ENCODE measurements around the gene BTD.

Gene BTD

DNA sequence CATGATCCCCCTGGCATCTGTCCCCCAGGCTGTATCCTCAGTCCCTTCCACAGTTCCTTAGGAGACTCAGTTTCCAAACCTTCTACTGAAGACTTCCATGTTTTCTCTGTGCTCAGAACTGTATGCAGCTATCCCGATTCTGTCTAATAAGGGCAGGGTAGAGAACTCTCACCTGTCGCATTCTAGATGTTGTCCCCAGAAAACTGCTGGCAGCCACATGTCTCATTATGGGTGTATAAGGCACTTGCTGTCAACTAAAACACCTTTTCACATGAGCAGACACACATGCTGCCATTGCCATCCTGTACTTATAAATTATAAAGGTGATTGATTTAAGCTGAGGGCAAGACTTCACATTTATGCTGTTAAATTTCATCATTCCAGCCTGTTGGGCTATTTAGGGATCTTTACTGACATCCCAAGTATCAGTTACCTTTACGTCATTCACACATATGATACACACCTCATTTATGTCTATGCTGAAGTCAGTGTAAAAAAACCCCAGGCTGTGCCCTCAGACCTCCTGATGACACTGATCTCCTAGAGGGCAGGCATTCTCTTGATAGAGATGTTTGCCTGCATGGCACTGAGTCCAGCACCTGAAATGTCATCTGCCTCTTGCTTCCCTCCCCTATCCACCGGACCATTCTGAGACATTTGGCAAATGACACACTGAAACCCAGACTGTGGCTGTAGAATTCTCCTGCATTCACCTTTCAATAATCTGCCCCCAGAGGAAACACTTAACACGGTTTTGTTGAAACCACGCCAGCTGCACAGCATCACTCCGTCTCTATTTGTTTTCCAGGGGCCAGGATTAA, 35.8 kb downstream of the BTD start:
- DNase-seq = no peak

DNA sequence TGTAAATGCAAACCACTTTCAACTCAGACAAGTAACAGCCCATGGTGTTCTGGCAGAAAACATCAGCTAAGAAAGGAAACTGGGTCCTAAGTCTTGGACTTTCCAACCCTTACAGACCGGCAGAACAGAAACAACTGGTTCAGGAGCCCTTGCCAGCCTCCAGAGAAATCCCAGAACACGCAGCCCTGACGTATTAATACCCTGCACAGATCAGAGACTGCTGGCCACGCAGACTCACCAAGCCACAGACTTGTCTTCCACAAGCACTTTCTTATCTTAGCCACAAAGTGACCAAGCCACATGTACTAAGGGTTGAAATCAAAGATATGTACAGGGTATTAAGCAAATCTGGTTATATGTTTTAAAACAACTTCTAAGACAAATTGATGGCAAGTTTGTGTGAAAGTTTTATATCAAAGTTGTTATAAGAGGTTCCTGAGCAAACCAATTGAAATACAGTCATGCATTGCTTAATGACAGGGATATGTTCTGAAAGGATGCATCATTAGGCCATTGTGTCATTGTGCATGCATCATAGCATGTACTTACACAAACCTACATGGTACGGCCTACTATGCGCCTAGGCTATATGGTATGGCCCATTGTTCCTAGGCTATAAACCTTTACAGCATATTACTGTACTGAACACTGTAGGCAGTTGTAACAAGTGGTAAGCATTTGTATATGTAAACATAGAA, 36.8 kb downstream of the BTD start:
- no peak for DNase-seq

DNA sequence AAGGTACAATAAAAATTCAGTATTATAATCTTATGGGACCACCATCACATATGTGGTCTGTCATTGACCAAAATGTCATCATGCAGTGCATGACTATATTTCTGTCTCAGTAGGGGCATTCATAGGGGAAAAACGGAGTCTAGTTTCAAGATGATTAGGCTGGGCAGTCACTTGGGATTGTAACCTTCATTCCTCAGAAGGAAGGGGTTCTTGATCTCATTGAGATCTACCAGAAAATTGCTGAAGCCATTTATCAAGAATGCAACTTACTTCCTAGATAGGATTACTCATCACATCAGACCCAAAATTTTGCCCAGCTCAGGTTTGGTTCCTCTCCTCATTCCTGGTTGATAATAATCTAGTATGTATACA, 37.3 kb downstream of the BTD start:
- no peak for DNase-seq

DNA sequence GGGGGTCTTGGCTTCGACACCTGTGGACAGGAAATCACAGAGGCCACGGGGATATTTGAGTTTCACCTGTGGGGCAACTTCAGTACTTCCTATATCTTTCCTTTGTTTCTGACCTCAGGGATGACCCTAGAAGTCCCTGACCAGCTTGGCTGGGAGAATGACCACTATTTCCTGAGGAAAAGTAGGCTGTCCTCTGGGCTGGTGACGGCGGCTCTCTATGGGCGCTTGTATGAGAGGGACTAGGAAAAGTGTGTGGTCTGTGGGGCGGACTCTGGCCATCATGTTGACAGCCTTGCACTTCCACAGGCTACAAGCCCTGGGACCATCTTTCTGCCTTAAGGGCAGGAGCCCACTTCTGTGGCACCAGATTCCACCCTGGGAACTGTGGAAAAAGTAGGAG, 43.7 kb downstream of the BTD start:
- no peak for DNase-seq

DNA sequence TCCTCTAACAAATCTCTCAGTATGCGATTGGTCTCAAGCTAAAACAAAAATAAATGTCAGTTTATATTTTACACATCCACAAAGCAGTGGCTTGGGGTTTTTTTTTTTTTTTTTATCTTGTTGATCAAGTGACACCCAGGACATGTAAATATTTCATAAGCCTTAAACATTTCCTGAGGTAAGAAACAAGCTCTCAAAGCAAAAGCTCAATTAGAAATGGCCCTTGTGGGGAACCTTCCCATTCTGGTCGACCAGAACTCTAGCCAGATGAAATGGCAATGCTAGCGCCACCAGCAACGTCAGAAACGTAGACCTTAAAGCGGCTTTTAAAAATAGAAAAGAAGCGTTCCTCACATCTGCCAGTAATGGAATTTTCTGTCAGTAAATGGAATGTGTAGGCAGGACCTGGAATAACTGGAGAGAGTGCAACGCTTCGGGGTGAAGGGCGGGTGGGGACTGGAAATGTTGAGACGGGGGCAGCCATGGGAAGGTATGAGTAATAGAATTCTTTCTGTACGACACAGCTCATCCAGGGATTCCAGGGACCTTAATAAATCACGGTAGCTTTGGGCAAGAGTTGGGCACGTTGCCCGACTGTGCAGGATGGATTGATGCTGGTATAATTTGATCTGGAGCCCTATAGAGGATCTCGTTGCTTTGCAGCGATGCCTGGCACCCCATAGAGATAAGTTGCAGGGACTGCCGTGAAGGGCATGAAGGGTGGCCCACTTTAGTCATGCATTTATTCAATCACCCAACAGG, 44.4 kb downstream of the BTD start:
- no peak for DNase-seq

DNA sequence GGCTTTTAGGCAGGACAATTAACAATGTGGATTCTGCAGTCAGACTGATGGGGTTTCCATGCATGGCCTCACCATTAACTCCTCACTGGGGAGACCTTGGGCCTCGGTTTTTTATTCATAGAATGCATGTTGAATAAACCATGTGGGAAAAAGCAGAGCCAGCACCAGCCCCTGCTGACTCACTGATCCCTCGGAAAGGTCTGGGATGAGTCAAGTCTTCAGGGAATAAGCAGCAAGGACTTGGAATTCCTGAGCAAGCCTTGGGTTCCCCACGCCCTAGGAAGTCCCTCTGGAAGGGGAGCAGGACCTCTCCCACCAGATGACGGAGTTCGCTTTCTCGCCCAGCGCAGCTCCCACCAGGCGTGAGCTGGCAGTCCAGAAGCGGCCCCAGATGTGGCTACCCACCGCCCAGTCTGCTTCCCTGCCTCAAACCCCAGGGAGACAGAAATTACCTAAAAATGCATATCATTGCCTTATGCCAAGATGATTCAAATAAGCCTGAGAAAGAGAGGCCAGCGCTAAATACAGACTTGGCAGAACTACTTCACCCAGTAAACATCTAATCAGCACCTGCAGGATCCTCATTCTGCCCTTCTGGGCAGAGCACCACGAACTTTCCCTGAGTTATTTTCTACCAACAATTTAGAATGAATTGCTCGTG, 45.4 kb downstream of the BTD start:
- DNase-seq = no peak

DNA sequence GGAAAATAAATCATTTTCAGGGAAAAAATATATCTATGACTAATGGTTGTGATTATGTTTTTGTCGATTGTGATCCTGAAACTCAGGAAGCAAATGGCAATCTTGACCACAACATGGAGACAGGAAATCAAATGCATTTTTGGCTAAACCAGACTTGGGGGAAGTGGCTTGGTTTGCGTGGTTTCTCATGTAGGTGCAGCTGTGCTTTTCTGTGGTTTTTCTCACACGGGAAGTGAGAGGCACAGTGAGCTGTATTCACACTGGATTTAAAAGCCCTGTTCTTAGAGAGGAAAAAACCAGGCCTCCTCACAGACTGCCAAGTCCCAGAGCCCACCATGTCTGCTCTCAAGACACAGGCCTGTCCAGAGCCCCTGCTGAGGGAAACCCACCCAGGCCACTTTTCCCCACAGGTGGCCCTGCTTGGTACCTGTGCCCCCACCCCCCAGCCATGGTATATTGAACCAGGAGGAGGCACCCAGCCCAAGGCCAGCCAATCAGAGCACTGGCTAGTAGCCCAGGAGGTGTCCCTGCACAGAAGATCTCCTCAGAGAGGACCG, 46.1 kb downstream of the BTD start:
- no peak for DNase-seq

DNA sequence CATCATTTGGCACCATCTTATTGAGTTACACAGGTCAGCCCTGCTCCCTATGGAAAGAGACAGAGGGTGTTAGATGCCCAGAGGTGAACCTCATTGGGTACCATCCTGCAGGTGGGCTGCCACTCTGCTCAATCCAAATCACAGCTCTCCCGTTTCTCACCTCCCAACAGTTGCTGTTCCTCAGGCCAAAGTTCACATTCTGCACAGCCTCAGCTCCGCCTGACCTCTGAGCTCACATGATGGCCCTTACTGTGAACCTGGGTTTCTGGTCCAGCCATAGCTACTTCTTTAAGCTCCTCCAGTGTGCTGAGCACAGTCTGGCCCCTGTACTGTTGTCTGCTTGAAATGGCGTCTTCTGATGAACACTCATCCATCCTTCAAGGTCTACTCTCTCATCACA, 47.8 kb downstream of the BTD start:
- DNase-seq = no peak

DNA sequence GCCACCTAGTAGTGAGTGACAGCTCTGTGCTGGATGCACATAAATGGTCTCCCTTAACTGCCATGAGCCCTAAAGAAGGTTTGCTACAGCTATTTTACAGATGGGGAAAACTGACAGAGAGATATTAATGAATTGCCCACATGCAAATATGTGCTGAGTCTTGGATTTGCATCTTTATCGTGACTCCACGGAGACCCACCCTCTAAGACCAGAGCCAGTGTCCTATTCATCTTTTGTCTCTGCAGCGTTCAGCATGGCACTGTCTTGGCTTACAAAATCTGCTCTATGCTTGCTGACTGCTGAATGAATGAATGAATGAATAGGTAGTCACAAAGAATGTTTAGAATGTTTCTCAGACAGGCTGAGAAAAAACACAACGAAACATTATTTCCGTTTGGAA, 48.3 kb downstream of the BTD start:
- peak; percentile 75 to 87 for DNase-seq

DNA sequence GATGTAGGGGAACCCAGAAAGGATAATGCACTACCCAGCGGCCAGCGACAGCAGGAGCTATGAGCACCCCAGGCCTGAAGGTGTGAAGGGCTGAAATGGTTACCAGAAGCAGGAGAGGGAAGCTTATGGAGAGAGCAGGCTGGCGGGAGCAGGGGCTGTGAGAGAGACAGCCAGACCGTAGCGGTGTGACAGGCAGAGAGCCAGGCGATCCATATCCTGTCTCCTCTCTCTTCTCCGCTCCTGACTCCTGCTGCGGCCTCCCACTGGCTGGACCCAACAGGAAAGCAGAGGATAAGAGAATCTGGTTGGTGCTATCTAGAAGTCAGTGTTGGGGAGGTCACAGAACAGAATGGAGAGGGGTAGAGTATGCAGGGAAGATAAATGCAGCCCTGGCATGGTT, 49.9 kb downstream of the BTD start:
- no peak for DNase-seq

DNA sequence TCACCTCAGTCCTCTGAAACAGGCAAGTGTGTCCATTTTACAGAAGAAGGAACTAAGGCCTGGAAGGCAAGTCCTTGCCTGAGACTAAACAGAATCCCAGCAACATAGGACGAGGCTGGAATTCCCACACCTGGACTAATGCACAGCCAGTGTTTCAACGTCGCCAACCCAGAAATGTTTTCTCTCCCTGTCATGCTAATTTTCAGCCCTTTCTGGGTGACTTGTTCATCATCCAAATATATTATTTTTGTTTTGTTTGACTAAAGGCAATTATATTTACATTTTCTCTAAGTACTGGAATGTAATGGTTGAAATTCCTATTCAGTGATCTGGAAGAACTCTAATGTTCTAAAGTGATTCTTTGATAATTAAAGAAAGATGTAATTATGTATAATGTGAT, 51.8 kb downstream of the BTD start:
- no peak for DNase-seq

DNA sequence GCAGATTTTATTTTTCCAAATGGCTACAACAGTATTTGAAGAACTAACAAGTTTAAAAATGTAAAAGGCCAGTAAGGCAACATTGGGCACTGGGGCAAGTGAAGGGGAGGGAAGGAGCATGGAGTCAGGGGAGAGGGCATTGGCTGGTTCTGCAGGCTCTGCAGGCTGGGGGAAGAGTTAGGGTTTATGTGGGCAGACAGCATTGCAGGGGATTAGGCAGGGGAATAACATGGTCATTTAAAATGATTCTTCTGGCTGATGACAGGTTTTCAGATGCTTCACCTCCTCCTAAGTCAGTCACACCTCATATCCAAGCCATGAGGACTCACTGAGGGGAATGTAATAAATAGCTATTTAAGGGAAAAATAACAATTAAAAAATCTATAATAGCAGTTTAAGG, 52.6 kb downstream of the BTD start:
- DNase-seq = no peak

DNA sequence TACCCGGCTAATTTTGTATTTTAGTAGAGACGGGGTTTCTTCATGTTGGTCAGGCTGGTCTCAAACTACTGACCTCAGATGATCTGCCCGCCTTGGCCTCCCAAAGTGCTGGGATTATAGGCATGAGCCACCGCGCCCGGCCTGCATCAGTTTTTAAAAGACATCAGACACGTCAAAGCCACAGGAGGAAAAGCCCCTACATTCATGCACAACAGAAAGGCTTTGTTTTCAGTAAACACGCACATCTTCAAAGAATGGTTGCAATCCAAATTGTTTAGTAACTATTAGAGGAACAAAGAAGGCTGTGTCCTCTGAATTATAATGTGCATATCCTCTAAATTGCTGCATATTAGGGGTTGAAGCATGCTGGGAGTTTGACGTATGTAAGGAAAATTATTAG, 53.3 kb downstream of the BTD start:
- DNase-seq = no peak

DNA sequence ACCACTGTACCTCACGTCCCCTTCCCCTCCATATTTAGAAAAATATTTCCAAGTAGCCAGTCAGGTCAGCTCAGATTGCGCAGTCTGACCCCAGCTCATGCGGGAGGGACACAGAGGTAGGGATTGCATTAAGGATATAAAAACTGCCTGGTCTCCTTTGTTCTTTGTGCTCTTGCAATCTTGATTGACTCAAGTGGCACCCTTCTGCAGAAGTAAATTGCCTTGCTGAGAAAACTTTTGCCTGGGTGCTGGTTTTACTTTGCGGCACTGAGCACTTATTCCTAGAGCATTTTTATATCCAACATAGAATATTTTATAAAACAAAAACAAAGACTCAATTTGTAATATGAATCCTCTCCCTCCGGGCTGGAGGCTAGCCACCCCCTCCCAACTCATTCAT, 54.8 kb downstream of the BTD start:
- DNase-seq = no peak

DNA sequence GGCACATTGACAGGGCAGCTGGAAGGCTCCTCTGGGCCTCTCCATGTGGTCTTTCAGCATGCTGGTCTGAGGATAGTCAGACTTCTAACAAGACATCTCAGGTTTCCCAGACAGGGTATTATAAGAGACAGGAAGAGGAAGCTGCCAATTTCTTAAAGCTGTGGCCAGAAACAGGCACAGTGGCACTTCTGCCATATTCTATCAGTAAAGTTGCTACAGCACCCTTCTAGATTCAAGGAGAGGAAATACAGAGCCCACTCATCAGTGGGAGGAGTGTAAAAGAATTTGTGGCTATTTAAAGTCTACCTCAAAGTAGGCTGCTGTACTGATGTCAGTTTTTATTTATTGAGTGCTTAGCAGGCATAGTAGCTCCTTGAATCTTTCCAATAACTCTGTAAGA, 55.5 kb downstream of the BTD start:
- no peak for DNase-seq

DNA sequence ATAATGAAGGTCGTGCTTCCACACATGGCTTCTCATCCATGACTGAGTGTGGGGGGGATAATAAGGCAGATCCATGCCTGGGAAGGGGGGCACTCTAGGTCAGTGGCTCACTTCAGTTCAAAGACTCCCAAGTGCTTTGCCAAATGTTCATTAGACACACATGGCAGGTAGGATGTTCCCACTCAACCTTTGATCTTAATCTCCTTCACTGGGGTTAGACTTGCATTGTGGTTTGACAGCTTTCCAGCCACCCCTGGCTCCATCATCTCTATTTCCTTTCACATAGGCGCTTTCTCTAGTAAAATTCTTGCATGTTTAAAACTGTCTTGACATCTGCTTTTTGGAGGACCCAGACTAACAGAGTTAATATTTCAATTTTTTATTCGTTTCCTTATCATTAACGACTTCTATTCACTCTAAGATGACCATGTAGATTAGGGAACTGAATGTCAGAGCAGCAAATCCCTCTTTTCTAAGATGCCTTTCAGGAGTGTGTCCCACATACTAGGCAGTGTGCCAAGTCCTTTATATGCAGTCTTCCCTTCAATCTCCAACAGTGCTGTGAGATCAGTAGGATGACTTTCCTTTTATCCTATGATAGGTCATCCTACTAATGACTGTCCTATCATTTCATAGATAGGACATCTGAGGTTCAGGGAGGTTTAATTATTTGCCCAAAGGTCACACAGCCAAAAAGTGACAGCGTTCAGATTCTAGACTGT, 57.9 kb downstream of the BTD start:
- no peak for DNase-seq

DNA sequence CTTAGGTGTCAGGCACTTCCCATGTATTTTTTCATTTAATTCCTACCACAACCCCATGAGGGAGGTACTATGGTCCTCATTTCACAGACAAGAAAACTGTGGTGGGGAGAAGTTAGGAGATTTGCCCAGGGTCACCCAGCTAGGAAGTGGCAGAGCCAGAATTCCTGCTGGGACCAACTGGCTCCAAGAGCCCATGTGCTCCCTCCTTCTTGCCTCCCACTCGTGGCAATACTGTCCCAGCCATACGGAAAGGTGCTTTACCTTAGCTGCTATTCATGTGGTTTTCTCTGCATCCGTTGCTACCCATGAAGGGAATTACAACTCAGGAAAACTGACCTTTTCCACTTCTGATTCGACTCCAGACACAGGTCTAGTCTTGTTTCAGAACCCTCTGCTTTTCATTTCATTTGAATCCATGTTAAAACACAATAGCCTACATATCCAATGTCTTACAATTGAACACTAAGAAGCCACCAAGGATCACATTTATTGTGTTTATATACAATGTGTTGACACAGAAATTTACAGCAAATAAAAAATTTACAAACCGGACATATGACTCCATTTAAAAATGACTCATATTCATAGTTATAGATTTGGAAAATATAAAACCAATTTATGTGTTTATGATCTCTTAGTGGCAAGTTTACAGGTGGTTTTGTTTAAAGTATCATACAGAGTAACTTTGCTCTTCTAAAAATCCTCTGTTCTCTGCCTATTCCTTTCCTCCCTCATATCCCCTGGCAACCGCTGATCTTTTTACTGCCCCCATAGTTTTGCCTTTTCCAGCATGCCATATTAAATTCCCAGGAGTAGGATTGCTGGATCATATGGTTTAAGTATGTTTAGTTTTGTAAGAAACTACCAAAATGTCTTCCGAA, 58.8 kb downstream of the BTD start:
- no peak for DNase-seq

DNA sequence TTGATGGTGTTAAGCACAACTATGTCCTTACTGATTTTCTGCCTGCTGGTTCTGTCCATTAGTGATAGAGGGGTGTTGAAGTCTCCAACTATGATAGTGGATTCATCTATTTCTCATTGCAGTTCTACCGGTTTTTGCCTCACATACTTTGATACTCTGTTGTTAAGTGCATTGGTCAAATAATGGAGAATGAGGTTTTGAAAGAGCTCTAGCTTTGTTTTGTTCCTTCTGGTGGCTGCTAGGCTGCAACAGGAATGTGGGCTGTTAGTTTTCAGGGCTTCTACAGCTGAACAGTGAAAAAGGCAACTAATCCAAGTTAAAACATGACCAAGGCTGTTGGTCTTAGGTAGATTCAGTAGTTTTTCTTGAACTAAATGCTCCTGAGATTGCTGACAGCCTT, 62.6 kb downstream of the BTD start:
- DNase-seq = no peak

DNA sequence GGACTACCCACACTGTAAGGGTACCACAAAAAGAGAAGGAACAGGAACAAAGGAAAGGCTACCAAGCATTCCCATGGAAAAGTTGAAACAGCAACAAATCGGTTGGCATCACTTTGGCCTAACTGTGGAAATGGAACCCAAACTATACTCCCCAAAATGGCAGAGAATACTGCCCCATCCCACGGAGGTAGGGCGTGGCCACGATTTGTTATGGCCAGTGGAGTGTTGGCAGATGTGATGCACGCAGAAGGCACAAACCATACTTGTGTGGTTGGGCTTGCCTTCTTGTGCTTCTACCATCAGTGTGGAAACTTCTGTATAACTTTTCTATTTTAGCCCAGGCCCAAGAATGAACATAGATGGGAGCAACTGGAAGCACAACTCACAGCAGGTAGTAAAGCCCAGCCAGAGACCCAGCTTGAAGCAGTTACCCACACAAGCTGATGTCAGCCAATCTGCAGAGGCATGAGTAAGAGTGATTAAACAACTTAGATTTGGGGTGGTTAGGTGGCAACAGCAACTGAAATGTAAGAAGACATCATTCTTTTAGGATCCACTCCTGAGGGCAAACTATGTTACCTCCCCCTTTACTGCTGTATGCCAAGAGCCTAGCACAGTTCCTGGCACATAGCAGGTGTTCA, 64.1 kb downstream of the BTD start:
- DNase-seq = no peak

DNA sequence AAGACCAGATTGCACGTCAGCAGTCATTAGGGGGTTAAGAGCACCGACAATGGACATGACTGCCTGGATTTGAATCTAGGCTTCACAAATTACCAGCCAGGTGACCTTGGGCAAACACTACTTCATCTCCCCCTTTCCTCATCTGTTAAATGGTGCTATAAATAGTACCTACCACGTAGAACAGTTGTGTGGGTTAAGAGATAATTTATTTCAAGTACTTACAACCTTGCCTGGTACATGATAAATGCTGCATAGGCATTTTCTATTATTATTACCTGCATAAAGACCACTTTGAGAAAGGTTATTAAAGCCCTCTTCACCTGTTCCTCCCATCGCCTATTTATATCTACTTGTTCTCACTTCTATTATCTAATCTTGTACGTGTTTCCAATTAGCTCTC, 64.7 kb downstream of the BTD start:
- no peak for DNase-seq

DNA sequence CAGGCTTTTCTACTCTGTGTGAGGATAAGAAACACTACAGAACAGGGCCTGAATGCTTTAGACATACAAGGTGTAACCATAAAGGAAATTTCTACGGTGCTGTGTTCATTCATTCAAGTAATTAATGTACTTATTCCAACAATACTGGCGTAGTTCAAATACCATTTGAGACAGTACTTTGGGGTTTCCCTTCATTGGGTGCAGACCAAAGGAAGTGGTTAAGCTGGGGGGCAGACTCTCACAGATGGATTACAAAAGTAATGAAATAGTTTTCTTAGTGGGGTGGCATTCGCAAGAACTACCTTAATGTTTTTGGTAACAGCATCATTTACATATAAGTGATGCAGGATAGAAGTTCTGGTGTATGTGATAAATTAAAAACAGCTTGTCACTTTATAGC, 65.9 kb downstream of the BTD start:
- DNase-seq = no peak

Measured in NCI-H526 (cell line).